ENCODE results near the gene GTF2F1. TPM values are rescaled to one million over a fixed set of nuclear protein-coding genes. Genes with fewer than 3 reads are reported as not detected.
A peak's percentile ranks its signal among the peaks of the same experiment; 100 is the strongest.

The GTF2F1 gene
- total and polyA plus RNA-seq, 10 of the 15 experiments (the other 5 are each of a cell fraction or from before 2014, with no cell fraction given): 4.5 to 61.7 (median 48.5) TPM

DNA sequence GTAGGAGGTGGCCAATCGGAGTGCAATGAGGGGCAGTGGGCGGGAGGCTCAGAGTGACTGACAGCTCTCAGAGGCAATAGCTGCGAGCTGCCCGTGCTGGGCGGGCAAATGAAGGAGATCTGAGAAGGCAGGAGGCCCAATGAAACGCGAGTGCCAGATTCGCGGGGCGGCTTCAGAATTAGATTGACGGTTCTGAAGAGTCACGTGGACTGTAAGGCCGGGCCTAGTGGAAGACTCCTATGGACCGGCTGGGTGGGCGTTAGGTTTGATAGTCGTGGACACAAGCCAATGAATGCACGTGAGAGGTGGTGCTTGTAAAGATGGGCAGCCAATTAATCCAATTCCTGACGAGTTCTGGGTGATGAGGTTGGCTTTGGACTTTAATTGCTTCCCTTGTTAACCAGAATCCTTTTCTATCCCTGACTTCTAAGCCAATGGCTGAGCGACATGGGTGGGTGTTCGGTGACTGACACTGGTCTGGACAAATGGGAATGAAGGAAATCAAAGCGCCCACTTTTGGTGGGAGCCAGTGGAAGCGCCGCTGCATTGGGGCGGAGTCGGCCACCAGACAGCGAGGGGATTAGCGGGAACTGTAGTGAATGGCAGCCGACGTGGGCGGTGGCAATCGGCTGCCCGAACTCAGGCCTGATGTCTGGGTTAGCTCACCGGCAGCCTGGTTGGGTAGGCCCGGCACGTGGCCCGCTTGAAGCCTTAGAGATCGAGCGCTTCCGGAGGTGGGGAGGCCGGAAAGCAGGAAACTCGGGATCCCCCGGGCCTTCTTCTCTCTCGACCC is 32.2 kb upstream of the GTF2F1 start (continued):
- TF ChIP-seq, protein P1, sequence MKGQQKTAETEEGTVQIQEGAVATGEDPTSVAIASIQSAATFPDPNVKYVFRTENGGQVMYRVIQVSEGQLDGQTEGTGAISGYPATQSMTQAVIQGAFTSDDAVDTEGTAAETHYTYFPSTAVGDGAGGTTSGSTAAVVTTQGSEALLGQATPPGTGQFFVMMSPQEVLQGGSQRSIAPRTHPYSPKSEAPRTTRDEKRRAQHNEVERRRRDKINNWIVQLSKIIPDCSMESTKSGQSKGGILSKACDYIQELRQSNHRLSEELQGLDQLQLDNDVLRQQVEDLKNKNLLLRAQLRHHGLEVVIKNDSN (IDR thresholded peaks at IDR 0.05; ENCODE audit: borderline replicate concordance, extremely low read length, insufficient read depth, low read depth, low read length): peak; percentile 88
- TF ChIP-seq STAT3 (IDR thresholded peaks at IDR 0.05; ENCODE audit: low read depth, low read length) (no peak), KLF5 (IDR thresholded peaks at IDR 0.05; ENCODE audit: partially characterized antibody) (peak; percentile 97), POLR2A (IDR thresholded peaks at IDR 0.05; ENCODE audit: low read depth, low read length) (peak; percentile 76), EGR1 (IDR thresholded peaks at IDR 0.05; ENCODE audit: borderline replicate concordance in 1 of 2, low read depth in 2 of 2, low read length in 2 of 2) (peak in 1 of 2 experiments; percentile 80; a peak in 2 of 3 replicates), NFIC (IDR thresholded peaks at IDR 0.05; ENCODE audit: low read depth, low read length) (no peak), SMAD1 (IDR thresholded peaks at IDR 0.05; ENCODE audit: low read depth, partially characterized antibody) (no peak)
- TF ChIP-seq, protein P2, sequence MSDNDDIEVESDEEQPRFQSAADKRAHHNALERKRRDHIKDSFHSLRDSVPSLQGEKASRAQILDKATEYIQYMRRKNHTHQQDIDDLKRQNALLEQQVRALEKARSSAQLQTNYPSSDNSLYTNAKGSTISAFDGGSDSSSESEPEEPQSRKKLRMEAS (IDR thresholded peaks at IDR 0.05; ENCODE audit: low read depth, low read length): peak; percentile 82
- TF ChIP-seq, protein P3, sequence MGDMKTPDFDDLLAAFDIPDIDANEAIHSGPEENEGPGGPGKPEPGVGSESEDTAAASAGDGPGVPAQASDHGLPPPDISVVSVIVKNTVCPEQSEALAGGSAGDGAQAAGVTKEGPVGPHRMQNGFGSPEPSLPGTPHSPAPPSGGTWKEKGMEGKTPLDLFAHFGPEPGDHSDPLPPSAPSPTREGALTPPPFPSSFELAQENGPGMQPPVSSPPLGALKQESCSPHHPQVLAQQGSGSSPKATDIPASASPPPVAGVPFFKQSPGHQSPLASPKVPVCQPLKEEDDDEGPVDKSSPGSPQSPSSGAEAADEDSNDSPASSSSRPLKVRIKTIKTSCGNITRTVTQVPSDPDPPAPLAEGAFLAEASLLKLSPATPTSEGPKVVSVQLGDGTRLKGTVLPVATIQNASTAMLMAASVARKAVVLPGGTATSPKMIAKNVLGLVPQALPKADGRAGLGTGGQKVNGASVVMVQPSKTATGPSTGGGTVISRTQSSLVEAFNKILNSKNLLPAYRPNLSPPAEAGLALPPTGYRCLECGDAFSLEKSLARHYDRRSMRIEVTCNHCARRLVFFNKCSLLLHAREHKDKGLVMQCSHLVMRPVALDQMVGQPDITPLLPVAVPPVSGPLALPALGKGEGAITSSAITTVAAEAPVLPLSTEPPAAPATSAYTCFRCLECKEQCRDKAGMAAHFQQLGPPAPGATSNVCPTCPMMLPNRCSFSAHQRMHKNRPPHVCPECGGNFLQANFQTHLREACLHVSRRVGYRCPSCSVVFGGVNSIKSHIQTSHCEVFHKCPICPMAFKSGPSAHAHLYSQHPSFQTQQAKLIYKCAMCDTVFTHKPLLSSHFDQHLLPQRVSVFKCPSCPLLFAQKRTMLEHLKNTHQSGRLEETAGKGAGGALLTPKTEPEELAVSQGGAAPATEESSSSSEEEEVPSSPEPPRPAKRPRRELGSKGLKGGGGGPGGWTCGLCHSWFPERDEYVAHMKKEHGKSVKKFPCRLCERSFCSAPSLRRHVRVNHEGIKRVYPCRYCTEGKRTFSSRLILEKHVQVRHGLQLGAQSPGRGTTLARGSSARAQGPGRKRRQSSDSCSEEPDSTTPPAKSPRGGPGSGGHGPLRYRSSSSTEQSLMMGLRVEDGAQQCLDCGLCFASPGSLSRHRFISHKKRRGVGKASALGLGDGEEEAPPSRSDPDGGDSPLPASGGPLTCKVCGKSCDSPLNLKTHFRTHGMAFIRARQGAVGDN (IDR thresholded peaks at IDR 0.05): peak; percentile 99
- TF ChIP-seq, protein P4, sequence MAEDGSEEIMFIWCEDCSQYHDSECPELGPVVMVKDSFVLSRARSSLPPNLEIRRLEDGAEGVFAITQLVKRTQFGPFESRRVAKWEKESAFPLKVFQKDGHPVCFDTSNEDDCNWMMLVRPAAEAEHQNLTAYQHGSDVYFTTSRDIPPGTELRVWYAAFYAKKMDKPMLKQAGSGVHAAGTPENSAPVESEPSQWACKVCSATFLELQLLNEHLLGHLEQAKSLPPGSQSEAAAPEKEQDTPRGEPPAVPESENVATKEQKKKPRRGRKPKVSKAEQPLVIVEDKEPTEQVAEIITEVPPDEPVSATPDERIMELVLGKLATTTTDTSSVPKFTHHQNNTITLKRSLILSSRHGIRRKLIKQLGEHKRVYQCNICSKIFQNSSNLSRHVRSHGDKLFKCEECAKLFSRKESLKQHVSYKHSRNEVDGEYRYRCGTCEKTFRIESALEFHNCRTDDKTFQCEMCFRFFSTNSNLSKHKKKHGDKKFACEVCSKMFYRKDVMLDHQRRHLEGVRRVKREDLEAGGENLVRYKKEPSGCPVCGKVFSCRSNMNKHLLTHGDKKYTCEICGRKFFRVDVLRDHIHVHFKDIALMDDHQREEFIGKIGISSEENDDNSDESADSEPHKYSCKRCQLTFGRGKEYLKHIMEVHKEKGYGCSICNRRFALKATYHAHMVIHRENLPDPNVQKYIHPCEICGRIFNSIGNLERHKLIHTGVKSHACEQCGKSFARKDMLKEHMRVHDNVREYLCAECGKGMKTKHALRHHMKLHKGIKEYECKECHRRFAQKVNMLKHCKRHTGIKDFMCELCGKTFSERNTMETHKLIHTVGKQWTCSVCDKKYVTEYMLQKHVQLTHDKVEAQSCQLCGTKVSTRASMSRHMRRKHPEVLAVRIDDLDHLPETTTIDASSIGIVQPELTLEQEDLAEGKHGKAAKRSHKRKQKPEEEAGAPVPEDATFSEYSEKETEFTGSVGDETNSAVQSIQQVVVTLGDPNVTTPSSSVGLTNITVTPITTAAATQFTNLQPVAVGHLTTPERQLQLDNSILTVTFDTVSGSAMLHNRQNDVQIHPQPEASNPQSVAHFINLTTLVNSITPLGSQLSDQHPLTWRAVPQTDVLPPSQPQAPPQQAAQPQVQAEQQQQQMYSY (CRISPR knock-in tag; IDR thresholded peaks at IDR 0.05): 0 out of 2 replicates have a peak, but pooled peaks have one; percentile 35
- TF ChIP-seq, protein P5, sequence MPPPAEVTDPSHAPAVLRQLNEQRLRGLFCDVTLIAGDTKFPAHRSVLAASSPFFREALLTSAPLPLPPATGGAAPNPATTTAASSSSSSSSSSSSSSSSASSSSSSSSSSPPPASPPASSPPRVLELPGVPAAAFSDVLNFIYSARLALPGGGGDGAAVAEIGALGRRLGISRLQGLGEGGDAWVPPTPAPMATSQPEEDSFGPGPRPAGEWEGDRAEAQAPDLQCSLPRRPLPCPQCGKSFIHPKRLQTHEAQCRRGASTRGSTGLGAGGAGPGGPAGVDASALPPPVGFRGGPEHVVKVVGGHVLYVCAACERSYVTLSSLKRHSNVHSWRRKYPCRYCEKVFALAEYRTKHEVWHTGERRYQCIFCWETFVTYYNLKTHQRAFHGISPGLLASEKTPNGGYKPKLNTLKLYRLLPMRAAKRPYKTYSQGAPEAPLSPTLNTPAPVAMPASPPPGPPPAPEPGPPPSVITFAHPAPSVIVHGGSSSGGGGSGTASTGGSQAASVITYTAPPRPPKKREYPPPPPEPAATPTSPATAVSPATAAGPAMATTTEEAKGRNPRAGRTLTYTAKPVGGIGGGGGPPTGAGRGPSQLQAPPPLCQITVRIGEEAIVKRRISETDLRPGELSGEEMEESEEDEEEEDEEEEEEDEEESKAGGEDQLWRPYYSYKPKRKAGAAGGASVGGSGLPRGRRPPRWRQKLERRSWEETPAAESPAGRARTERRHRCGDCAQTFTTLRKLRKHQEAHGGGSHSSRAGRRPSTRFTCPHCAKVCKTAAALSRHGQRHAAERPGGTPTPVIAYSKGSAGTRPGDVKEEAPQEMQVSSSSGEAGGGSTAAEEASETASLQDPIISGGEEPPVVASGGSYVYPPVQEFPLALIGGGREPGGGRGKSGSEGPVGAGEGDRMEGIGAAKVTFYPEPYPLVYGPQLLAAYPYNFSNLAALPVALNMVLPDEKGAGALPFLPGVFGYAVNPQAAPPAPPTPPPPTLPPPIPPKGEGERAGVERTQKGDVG (CRISPR knock-in tag; IDR thresholded peaks at IDR 0.05): no peak
- TF ChIP-seq, protein P6, sequence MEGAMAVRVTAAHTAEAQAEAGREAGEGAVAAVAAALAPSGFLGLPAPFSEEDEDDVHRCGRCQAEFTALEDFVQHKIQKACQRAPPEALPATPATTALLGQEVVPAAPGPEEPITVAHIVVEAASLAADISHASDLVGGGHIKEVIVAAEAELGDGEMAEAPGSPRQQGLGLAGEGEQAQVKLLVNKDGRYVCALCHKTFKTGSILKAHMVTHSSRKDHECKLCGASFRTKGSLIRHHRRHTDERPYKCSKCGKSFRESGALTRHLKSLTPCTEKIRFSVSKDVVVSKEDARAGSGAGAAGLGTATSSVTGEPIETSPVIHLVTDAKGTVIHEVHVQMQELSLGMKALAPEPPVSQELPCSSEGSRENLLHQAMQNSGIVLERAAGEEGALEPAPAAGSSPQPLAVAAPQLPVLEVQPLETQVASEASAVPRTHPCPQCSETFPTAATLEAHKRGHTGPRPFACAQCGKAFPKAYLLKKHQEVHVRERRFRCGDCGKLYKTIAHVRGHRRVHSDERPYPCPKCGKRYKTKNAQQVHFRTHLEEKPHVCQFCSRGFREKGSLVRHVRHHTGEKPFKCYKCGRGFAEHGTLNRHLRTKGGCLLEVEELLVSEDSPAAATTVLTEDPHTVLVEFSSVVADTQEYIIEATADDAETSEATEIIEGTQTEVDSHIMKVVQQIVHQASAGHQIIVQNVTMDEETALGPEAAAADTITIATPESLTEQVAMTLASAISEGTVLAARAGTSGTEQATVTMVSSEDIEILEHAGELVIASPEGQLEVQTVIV (IDR thresholded peaks at IDR 0.05; ENCODE audit: borderline replicate concordance, partially characterized antibody): peak; percentile 70
